Activated naive CD4-positive, alpha-beta T cell treated with anti-CD3 and anti-CD28 coated beads for 36 hours (primary cell): ENCODE measurements around the gene CTSH. TPM values are rescaled to one million over a fixed set of nuclear protein-coding genes. Genes with fewer than 3 reads are reported as not detected.
A peak's percentile ranks its signal among the peaks of the same experiment; 100 is the strongest.

Experiments
- CTCF ChIA-PET: fragments of 350-600 bp; sonication (Branson Sonifier 250); formaldehyde crosslinking; loops from one replicate; lab custom pipeline; 2021; ENCODE audit warnings: antibody characterized with exemption; lab: Charles Lee
- DNase-seq: peaks from one replicate; pipeline ENCODE4 v3.0.0-alpha.2; 2020
- H3K27ac Mint-ChIP-seq: one replicate; pipeline ENCODE4 v1.8.0; 2021; ENCODE audit warnings: mild to moderate bottlenecking, mixed read lengths
- H3K27me3 Mint-ChIP-seq: one replicate; pipeline ENCODE4 v1.8.0; 2021; ENCODE audit warnings: low read depth, mixed read lengths
- H3K36me3 Mint-ChIP-seq: one replicate; pipeline ENCODE4 v1.8.0; 2021; ENCODE audit warnings: low read depth, mixed read lengths
- H3K4me1 Mint-ChIP-seq: one replicate; pipeline ENCODE4 v1.8.0; 2021; ENCODE audit warnings: low read depth, mixed read lengths
- H3K4me3 Mint-ChIP-seq: one replicate; pipeline ENCODE4 v1.8.0; 2021; ENCODE audit warnings: mild to moderate bottlenecking, moderate library complexity, mixed read lengths
- H3K9me3 Mint-ChIP-seq: one replicate; pipeline ENCODE4 v1.8.0; 2021; ENCODE audit warnings: mixed read lengths
- intact Hi-C: fragments of 100-400 bp; cut with micrococcal nuclease; formaldehyde crosslinking; loops from one replicate; pipeline ENCODE4 v1.15.1; 2023
- total RNA-seq, 2 experiments: library from RNA; stranded (reverse); gene quantifications; one replicate each; pipeline ENCODE4 v1.2.3, GENCODE V29; 2021

CTSH gene
- total RNA-seq, 2 experiments from 2014 or later, result 4.7 to 5.1 TPM

DNA sequence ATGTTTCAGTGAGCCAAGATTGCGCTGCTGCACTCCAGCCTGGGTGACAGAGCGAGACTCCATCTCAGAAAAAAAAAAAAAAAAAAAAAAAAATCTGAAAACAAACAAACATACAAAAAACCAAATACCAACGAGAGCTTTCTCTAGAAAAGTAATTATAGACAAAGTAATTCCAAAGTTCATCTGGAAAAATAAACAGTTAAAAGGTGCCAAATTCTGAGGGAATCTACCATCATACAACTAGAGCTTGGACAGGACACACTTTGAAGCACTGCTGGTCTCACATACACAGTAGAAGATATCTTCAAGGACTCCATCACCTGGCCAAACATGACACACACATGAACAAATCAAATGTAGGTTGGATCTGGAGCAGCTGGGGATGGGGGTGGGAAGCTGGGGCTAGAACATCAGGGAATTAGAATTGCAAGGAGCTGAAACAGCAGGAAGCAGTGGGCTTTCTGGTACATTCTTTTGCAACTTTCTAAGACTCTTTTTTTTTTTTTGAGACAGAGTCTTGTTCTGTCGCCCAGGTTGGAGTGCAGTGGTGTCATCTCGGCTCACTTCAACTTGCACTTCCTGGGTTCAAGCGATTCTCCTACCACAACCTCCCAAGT is 41.1 kb upstream of the CTSH start:
- Mint-ChIP-seq H3K27me3 (no peaks in the 10 kb centered on the region), H3K4me1 (no peaks in the 10 kb centered on the region), H3K27ac (no peak overlapping the region), H3K36me3 (no peaks in the 10 kb centered on the region), H3K9me3 (no peaks in the 10 kb centered on the region), H3K4me3 (no peak overlapping the region)
- no peak for DNase-seq
- CTCF ChIA-PET, result interaction anchor here (0.6 kb wide), 1 partner anchor 136 kb away, joined by 4 read pairs; no protein-coding TSS in a partner anchor
- intact Hi-C loops, result no loop called here

GRCh38 chr15:78984041-78984440 is 39.2 kb upstream of the CTSH start:
- Mint-ChIP-seq H3K9me3 (no peaks in the 10 kb centered on the region), H3K4me3 (no peak overlapping the region), H3K36me3 (no peaks in the 10 kb centered on the region), H3K27ac (no peak overlapping the region), H3K4me1 (no peaks in the 10 kb centered on the region), H3K27me3 (no peaks in the 10 kb centered on the region)
- CTCF ChIA-PET, result interaction anchor here (0.6 kb wide), 1 partner anchor 20 kb away, joined by 3 read pairs; no protein-coding TSS in a partner anchor
- DNase-seq, result no peak
- intact Hi-C loops, result no loop called here

DNA sequence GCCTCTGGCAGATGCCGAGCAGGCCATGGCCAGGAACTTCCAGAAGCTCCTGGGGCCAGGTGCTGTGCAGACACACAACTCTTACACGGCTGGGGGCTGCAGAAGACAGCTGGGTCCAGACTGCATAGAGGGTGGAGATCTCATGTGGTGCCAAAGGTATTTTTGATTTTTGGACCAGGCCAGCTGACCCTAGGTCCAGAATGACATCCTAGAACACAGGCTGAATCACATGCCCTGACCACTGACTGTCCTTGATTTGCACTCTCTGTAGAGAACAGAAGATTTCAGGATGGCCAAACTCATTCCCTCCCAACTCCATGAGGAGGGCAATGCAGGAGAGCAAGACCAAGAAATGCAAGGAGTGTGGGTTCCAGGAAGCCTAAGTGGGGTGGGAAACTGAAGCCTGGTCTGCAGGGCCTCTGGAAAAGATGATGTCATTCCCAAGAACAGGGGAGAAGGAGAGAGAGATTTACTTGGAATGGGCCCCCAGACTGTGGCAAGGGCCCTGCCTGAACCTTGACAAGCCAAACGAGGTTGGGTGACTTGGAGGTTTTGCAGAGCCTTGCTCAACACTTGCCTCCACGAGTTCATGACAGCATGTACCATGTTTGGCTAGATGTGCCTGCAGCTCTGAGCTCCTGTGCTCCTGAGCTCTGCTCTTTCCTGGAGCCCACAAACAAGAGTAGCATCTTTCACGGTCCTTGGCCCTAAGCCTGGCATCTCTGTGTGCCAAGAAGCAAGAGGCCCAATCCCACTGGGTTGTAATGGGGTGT is 38.5 kb upstream of the CTSH start:
- no peak overlapping the region for H3K4me3 Mint-ChIP-seq
- no peak overlapping the region for H3K27ac Mint-ChIP-seq
- CTCF ChIA-PET, result interaction anchor here (0.6 kb wide), 1 partner anchor 21 kb away, joined by 3 read pairs; no protein-coding TSS in a partner anchor

GRCh38 chr15:78982736-78983135 is 37.9 kb upstream of the CTSH start:
- Mint-ChIP-seq H3K27me3 (no peaks in the 10 kb centered on the region), H3K4me1 (no peaks in the 10 kb centered on the region), H3K36me3 (no peaks in the 10 kb centered on the region), H3K4me3 (no peak overlapping the region), H3K9me3 (no peaks in the 10 kb centered on the region), H3K27ac (no peak overlapping the region)
- CTCF ChIA-PET, result no interaction called here
- intact Hi-C loops, result no loop called here
- DNase-seq, result no peak

More for the DNA sequence above, 38.5 kb upstream of the CTSH start:
- no peaks in the 10 kb centered on the region for H3K4me1 Mint-ChIP-seq
- intact Hi-C loops, result no loop called here
- no peaks in the 10 kb centered on the region for H3K9me3 Mint-ChIP-seq
- DNase-seq, result no peak
- H3K27me3 Mint-ChIP-seq, result no peaks in the 10 kb centered on the region
- no peaks in the 10 kb centered on the region for H3K36me3 Mint-ChIP-seq

DNA sequence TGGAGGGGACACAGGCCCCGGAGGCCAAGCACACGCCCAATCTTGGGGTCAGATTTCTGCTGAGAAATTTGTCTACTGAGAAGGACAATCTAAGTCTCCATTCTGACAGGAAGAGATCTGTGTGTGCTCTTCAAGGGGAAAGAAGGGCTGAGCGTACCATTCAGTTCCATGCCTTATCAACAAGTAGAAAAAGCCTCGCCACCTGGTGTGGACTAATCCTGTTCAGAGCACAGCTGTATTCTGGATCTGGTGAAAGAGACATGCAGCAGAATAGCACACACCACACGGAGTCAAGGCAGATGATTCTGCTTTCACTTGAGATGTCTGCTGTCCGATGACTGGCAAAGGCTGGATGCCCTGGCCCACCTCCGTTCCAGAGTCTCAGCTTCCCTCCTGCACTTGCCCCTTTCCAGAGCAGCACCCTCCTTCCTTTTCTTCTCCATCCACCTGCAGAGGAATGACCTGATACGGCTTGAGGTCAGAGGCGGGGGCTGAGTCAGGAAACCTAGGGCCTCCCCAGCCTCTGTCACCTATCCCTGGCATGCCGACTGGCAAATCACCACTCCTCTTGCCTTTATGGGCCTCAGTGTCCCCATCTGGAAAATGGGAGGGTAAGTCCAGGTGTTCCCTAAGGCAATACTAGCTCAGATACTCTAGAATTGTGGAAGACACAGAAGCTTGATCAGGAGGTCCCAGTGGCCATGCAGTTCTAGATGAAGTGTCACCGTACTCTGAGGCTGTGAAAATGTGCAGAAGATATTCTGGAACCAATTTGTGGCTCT is 36.9 kb upstream of the CTSH start:
- H3K4me3 Mint-ChIP-seq, result no peak overlapping the region
- no peaks in the 10 kb centered on the region for H3K4me1 Mint-ChIP-seq
- H3K27me3 Mint-ChIP-seq, result no peaks in the 10 kb centered on the region
- no peaks in the 10 kb centered on the region for H3K36me3 Mint-ChIP-seq
- CTCF ChIA-PET, result interaction anchor here (0.6 to 0.7 kb wide), 3 partner anchors 11 to 73 kb away, joined by 3 to 4 read pairs (median 4); no protein-coding TSS in a partner anchor
- H3K27ac Mint-ChIP-seq, result no peak overlapping the region
- DNase-seq, result no peak
- intact Hi-C loops, result no loop called here
- H3K9me3 Mint-ChIP-seq, result no peaks in the 10 kb centered on the region

GRCh38 chr15:78979456-78980320 is 34.8 kb upstream of the CTSH start:
- Mint-ChIP-seq H3K4me1 (no peaks in the 10 kb centered on the region), H3K9me3 (no peaks in the 10 kb centered on the region), H3K4me3 (no peak overlapping the region), H3K27ac (no peak overlapping the region), H3K27me3 (no peaks in the 10 kb centered on the region), H3K36me3 (no peaks in the 10 kb centered on the region)
- intact Hi-C loops, result loop anchor here (2.0 kb wide), 1 partner anchor 71 kb away; no protein-coding TSS in a partner anchor
- CTCF ChIA-PET, result interaction anchor here (0.6 to 1.9 kb wide), 10 partner anchors 9 to 298 kb away, joined by 3 to 9 read pairs (median 4); no protein-coding TSS in a partner anchor
- DNase-seq, result peak; percentile 52

DNA sequence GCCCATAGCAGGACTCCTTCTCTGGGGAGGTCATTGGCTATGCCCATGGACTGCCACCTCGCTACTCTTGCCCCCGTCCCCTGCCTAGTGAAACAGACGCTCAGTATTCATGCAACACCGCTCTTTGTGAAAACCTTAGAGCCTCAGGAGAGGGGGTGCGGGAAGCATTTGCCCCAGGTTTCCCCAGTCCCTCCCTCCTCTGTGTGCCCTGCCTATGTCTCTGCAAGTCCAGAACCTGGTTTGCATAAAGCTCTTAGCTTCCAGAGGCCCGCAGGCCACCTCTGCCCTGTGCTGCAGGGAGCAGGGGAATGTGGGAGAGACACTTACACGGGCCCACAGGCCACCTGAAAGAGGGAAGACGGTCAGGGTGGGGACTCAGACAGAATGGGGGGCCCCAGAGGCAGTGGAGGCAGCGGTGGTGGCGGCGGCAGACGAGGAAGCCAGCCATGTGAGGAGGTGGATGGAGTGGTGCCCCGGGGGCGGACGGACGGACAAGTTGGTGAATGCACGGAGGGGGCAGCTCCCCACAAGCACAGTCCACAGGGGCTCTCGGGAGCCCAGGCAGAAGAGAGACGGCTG is 33.8 kb upstream of the CTSH start:
- no peak for DNase-seq
- CTCF ChIA-PET, result interaction anchor here (0.6 to 1.9 kb wide), 4 partner anchors 8 to 240 kb away, joined by 3 to 5 read pairs (median 4); no protein-coding TSS in a partner anchor
- H3K4me3 Mint-ChIP-seq, result no peak overlapping the region
- no peaks in the 10 kb centered on the region for H3K27me3 Mint-ChIP-seq
- H3K36me3 Mint-ChIP-seq, result no peaks in the 10 kb centered on the region
- intact Hi-C loops, result loop anchor here (2.0 kb wide), 1 partner anchor 70 kb away; no protein-coding TSS in a partner anchor
- no peaks in the 10 kb centered on the region for H3K9me3 Mint-ChIP-seq
- H3K27ac Mint-ChIP-seq, result no peak overlapping the region
- no peaks in the 10 kb centered on the region for H3K4me1 Mint-ChIP-seq

- no peak for DNase-seq
- Mint-ChIP-seq H3K36me3 (no peaks in the 10 kb centered on the region), H3K27ac (no peak overlapping the region), H3K4me3 (no peak overlapping the region), H3K9me3 (no peaks in the 10 kb centered on the region), H3K4me1 (no peaks in the 10 kb centered on the region), H3K27me3 (no peaks in the 10 kb centered on the region)
- intact Hi-C loops, result loop anchor here (2.0 kb wide), 1 partner anchor 69 kb away; no protein-coding TSS in a partner anchor
- CTCF ChIA-PET, result no interaction called here
Measured at GRCh38 chr15:78977591-78978347, 32.9 kb upstream of the CTSH start.

GRCh38 chr15:78977091-78977571 is 32.3 kb upstream of the CTSH start:
- no peaks in the 10 kb centered on the region for H3K27me3 Mint-ChIP-seq
- no peak overlapping the region for H3K27ac Mint-ChIP-seq
- no peaks in the 10 kb centered on the region for H3K9me3 Mint-ChIP-seq
- DNase-seq, result no peak
- intact Hi-C loops, result no loop called here
- no peaks in the 10 kb centered on the region for H3K4me1 Mint-ChIP-seq
- H3K36me3 Mint-ChIP-seq, result no peaks in the 10 kb centered on the region
- CTCF ChIA-PET, result no interaction called here
- no peak overlapping the region for H3K4me3 Mint-ChIP-seq

DNA sequence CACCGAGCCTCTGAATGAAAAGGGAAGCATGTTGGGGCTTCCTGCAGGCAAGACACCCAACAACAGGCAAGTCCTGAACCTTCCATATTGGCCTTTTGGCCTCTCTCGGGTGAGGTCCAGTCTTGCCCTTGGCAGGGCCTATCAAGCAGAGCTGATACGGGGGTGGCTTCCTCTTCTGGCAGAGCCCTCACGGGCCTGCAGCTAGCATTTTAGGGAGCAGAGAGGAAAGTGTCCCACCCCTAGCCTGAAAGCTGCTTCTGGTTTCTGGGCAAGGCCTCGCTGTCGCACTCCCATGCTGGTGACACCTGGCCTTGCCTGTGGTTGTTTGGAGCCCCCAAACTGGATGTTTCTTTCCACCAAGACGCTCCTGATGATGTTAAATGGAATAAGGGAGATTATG is 31.8 kb upstream of the CTSH start:
- no peak overlapping the region for H3K4me3 Mint-ChIP-seq
- H3K27ac Mint-ChIP-seq, result no peak overlapping the region
- intact Hi-C loops, result no loop called here
- H3K36me3 Mint-ChIP-seq, result no peaks in the 10 kb centered on the region
- DNase-seq, result no peak
- no peaks in the 10 kb centered on the region for H3K4me1 Mint-ChIP-seq
- no peaks in the 10 kb centered on the region for H3K27me3 Mint-ChIP-seq
- no peaks in the 10 kb centered on the region for H3K9me3 Mint-ChIP-seq
- CTCF ChIA-PET, result no interaction called here
